Posterior vena cava (tissue), 2 donors: Measurements from ENCODE around the gene NAV2. TPM values are rescaled to one million over a fixed set of nuclear protein-coding genes. Genes with fewer than 3 reads are reported as not detected.

Experiments used
- DNase-seq: peaks from one replicate; pipeline ENCODE4 v3.0.0-alpha.2; 2020; ENCODE audit warnings: low spot score
- intact Hi-C, 2 donors: fragments of 100-400 bp; cut with DNase I; formaldehyde crosslinking; loops; one replicate each; pipeline versions ENCODE4 v1.14.1 to v1.14.2; 2022 to 2023
- total RNA-seq, 2 donors: library from RNA; stranded (reverse); fragmentation: NEBNext Ultra II Directional; extraction: Animal tissue kit (Norgen Biotek cat#: 25700); gene quantifications; one replicate each; pipeline ENCODE4 v1.2.1, GENCODE V29; 2021
- donor health status: DM: yes; HTN: yes; CAD: no.
- donor health status: DM: yes; HTN: yes; CAD: no.

The NAV2 gene
- total RNA-seq, 2 donors from 2014 or later = 69.2 to 108 TPM

GRCh38 chr11:19683141-19683805, 29.4 kb upstream of the NAV2 start:
- intact Hi-C loops = loop anchor here in 1 of 2 donors (10.0 kb wide), 1 partner anchor 108 kb away; no protein-coding TSS in a partner anchor
- peak; percentile 87 for DNase-seq

GRCh38 chr11:19683862-19684491, 28.7 kb upstream of the NAV2 start:
- DNase-seq = no peak
- intact Hi-C loops = loop anchor here in 1 of 2 donors (10.0 kb wide), 1 partner anchor 109 kb away; no protein-coding TSS in a partner anchor

- intact Hi-C loops = loop anchor here in 1 of 2 donors (10.0 kb wide), 1 partner anchor 111 kb away; no protein-coding TSS in a partner anchor
- no peak for DNase-seq
Observed at GRCh38 chr11:19686234-19686633, 26.4 kb upstream of the NAV2 start.

GRCh38 chr11:19687392-19687791, 25.2 kb upstream of the NAV2 start:
- intact Hi-C loops = loop anchor here in 1 of 2 donors (10.0 kb wide), 1 partner anchor 113 kb away; no protein-coding TSS in a partner anchor

GRCh38 chr11:19689281-19690000, 23.2 kb upstream of the NAV2 start:
- no peak for DNase-seq
- intact Hi-C loops = loop anchor here in 1 of 2 donors (10.0 kb wide), 1 partner anchor 115 kb away; no protein-coding TSS in a partner anchor

More at GRCh38 chr11:19687392-19687791, 25.2 kb upstream of the NAV2 start:
- no peak for DNase-seq

- intact Hi-C loops = no loop called here
- no peak for DNase-seq
Observed at GRCh38 chr11:19690885-19691284, 21.8 kb upstream of the NAV2 start.

- DNase-seq = no peak
- intact Hi-C loops = no loop called here
Observed at GRCh38 chr11:19691815-19692500, 20.7 kb upstream of the NAV2 start.

GRCh38 chr11:19693146-19693545, 19.5 kb upstream of the NAV2 start:
- no peak for DNase-seq
- intact Hi-C loops = no loop called here

GRCh38 chr11:19694796-19695345, 17.8 kb upstream of the NAV2 start:
- DNase-seq = no peak
- intact Hi-C loops = no loop called here

- intact Hi-C loops = no loop called here
Observed at GRCh38 chr11:19696073-19696472, 16.6 kb upstream of the NAV2 start.

GRCh38 chr11:19696904-19697303, 15.7 kb upstream of the NAV2 start:
- intact Hi-C loops = no loop called here
- DNase-seq = no peak

More at GRCh38 chr11:19696073-19696472, 16.6 kb upstream of the NAV2 start:
- no peak for DNase-seq

GRCh38 chr11:19697721-19698121, 14.9 kb upstream of the NAV2 start:
- intact Hi-C loops = no loop called here
- no peak for DNase-seq

- no peak for DNase-seq
- intact Hi-C loops = no loop called here
Observed at GRCh38 chr11:19698493-19699292, 13.9 kb upstream of the NAV2 start.

- intact Hi-C loops = no loop called here
- no peak for DNase-seq
Observed at GRCh38 chr11:19701421-19701820, 11.2 kb upstream of the NAV2 start.

GRCh38 chr11:19702620-19703019, 10.0 kb upstream of the NAV2 start:
- no peak for DNase-seq
- intact Hi-C loops = no loop called here

GRCh38 chr11:19703211-19703610, 9.4 kb upstream of the NAV2 start:
- no peak for DNase-seq
- intact Hi-C loops = no loop called here

- DNase-seq = no peak
- intact Hi-C loops = no loop called here
Observed at GRCh38 chr11:19704213-19704612, 8.4 kb upstream of the NAV2 start.

GRCh38 chr11:19705936-19706335, 6.7 kb upstream of the NAV2 start:
- intact Hi-C loops = no loop called here

More at GRCh38 chr11:19705936-19706335, 6.7 kb upstream of the NAV2 start:
- no peak for DNase-seq
